Activated CD4-positive, alpha-beta T cell treated with anti-CD3 and anti-CD28 coated beads, Interleukin-2, amount 50 U/mL, for 1 hour (primary cell): Measurements from ENCODE around the gene NEDD4L.

ENCODE experiments used
- DNase-seq: peaks from one replicate; pipeline ENCODE4 v3.0.0-alpha.2; 2020

The NEDD4L gene

DNA sequence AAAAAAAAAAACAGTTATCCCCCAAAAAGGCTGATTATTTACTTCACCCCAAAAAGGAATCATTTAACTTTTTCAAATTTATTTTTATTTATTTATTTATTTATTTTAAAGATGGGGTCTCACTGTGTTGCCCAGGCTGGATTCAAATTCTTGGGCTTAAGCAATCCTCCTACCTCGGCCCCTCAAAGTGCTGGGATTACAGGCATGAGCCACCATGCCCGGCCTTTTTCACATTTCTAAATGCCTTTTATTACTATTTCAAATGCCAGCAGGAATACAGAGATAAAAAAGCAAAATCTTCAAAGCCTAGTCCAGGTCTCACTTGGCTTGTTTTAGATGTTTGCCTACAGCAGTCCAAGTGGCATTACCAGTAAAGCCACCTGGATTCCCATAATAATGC is 345.7 kb downstream of the NEDD4L start:
- DNase-seq: no peak

DNA sequence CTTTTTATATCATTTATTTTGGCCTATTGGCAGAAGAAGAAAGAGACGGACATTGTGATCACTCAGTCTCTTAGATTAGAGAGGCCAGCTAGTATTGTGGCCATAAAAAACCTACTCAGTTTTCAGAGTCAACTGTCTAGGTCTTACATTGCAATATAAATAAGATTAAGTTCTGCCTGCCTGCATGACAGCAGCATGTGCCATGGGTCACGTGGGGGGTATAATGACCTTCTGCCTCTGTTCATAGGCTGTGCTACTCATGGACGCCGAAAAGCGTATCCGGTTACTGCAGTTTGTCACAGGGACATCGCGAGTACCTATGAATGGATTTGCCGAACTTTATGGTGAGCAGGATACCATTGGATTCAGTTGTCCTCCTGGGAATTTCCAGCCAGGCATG is 346.4 kb downstream of the NEDD4L start:
- DNase-seq: no peak

GRCh38 chr18:58391231-58391825 is 347.3 kb downstream of the NEDD4L start:
- no peak for DNase-seq

GRCh38 chr18:58391932-58392323 is 347.9 kb downstream of the NEDD4L start:
- no peak for DNase-seq

- DNase-seq: no peak
These were observed 348.4 kb downstream of the NEDD4L start for GRCh38 chr18:58392324-58393000.

DNA sequence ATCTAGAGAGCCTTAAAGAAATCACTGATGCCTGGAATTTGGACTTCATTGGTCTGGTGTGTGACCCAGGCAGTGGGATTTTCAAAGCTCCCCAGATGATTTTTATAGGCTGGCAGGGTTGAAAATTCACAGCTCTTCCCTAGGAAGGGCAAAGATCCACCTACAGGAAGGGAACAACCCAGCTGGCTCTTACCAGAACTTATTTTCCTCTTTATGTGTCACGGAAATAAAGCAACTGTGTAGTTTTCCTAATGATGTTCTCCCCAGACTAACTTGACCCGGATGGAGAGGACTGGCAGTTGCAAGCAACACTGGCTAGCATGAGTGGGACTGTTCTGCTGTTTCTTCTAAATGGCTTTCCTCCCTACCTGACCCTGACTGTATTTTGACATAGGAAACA is 349.3 kb downstream of the NEDD4L start:
- DNase-seq: no peak

- DNase-seq: no peak
These were observed 350.0 kb downstream of the NEDD4L start for GRCh38 chr18:58394046-58394445.

GRCh38 chr18:58394602-58395425 is 350.8 kb downstream of the NEDD4L start:
- DNase-seq: no peak

- DNase-seq: no peak
These were observed 352.1 kb downstream of the NEDD4L start for GRCh38 chr18:58396144-58396543.

DNA sequence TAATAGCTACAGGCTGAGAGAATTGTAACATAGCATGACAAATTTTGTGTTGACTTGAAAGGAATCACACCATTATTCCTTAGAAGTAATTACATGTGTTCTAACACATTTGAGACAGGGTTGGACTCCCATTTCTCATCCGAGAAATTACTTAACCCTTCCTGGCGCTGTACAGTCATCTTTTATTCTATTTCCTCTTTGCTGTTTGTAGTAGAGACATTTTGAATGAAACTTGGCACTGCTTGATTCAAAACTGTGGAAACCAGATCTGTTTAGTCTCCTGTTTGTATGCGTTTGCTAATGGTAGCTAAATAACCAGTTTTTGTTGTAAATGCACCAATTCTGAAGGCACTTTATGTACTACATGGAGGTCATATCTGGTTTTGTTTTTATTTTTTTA is 352.9 kb downstream of the NEDD4L start:
- DNase-seq: no peak

DNA sequence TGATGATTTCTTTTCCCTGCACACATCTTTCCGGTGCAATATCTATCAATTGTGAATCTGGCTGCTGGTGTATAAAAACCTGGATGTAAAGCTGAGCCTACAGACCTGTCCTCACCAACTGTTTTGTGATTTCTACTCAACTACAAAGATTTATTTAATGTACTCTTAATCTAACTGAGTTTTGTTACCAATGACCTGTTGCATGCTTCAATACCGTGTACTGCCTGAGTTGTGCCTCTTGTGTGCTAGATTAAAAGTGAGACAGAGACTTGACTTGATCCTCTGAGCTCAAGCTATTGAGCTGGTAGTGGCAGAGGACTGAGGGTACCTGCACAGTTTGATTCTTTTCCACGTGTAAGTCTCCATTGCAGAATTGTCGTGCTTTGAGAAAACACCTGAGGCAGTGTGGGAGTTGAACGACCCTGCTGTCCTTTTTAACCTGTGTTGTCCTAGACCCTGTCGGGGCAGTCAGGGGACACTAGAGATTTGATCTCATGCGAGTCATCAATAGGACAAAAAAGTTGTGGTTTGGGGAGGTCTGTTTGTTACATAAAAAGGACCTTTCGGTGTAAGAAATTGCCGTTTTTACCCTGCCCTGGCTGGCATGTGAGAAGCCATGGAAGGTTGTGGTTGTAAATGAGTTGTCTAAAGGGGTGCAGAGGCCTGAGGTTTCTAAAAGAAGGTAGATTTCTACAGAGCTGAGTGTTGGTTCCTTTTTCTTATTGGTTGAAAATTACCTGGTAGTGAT is 353.5 kb downstream of the NEDD4L start:
- DNase-seq: no peak

GRCh38 chr18:58398648-58399398 is 354.8 kb downstream of the NEDD4L start:
- DNase-seq: no peak

DNA sequence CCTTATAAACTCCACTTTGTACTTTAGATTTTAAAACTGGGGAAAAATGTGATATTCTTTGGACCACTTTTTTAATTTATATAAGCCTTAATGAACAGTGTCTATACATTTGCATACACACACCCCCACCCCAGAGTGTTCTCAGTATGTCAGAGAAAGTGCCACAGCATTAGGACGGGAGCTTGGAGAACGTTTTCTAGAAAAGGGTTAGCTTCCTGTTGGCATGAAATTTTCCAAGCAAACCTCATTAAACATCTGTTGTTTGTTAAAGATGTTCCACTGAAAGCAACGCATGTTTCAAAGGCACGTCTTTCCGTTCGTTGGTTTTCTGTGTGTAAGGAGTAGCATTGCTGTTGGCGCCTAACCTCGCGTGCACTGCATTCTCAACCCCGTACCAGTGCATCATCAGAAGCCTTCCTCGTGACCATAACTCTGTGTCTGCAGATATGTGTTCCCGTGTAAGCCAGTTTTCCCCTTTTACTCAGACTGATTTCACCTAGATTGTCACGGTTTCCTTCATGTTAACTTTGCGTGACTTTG is 356.4 kb downstream of the NEDD4L start:
- DNase-seq: no peak

- DNase-seq: no peak
These were observed 357.2 kb downstream of the NEDD4L start for GRCh38 chr18:58401191-58401590.

GRCh38 chr18:58402247-58402646 is 358.2 kb downstream of the NEDD4L start:
- DNase-seq: no peak

DNA sequence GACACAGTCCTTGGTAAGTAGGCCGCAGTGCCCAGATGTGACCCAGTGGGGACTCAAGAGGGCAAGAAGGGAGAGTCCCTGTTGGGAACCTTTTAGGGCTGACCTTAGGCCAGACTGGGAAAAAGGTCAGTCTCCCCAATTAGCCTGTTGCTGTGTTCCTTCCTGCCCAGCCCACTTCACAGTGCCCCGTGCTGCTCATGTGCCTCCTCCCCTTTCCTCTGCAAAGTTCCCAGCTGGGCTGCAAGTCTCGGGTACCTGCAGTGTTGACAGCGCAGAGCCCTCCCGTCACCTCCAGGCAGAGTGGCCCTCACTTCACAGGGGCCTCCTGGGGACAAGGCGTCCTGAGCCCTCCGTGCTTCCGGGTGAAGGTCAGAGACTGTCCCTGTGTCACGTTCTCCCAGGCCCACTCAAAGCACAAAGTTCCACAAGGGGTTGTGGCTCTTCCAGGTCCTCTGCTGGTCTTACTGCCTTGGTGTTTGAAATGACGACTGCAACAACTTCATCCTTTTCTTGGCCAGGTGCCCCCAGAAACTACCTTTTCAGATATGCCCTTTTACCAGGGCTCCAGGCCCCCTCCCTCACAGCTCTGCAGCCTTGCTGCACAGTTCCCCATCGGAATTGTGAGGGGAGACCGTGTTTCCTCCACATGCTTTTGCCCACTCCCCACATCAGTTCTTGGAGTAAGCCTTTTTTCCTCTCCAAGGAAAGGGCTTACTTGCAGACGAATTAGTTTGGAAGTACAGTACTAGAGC is 359.1 kb downstream of the NEDD4L start:
- no peak for DNase-seq

- no peak for DNase-seq
These were observed 359.9 kb downstream of the NEDD4L start for GRCh38 chr18:58403799-58404455.

DNA sequence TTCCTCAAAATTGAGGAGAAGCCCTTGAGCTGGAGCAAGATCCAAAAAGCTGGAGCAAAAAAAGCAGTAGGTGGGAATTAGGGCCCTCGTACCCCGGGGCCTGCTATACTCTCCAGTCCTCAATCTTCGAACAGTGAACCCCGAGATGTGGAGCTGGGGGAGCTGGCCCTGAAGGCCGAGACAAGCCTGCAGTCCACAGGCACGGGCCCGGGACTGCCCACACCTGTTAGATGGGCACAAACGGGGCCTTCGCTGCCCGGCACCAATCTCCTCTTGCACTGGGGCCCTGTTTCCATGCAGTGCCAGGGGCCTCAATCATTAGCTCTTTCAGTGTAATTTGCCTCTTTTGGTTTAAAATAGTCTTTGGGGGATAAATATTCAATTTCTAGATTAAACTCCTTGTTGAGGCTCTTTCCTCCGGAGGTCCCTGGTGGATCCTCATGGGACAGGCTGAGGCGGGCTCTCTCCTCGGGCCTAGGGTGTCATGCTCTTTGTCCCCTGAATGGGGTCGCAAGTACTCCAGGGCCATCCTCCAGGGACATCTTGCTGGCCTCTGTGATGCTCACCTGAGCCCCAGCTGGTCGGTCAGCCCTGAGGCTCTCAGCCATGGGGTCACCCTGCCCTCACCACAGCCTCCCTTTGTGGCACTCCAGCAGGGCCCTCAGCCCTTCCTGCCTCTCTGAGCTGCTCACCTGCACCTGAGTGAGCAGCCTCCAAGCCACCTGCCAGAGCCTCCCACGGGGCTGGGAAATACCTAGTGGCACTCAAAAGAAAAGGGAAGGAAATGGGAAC is 361.3 kb downstream of the NEDD4L start:
- no peak for DNase-seq

GRCh38 chr18:58407263-58407648 is 363.2 kb downstream of the NEDD4L start:
- DNase-seq: no peak
